Rectal smooth muscle tissue (tissue), 1 donor: ENCODE results near the gene CDCA3.
A peak's percentile ranks its signal among the peaks of the same experiment; 100 is the strongest.
"Not testable (repeated sequence)": the region's sequence is repeated elsewhere in the genome, so short reads cannot be mapped to it uniquely, and the experiment has no call there.

Experiments
- H3K27ac ChIP-seq: one replicate; pipeline ENCODE4 v1.7.0; 2013; ENCODE audit warnings: low read depth, low read length, inconsistent platforms
- H3K27me3 ChIP-seq: one replicate; pipeline ENCODE4 v1.7.0; 2013; ENCODE audit warnings: low read length; ENCODE audit not compliant: control insufficient read depth, insufficient read depth
- H3K36me3 ChIP-seq: one replicate; pipeline ENCODE4 v1.7.0; 2013; ENCODE audit warnings: low read length; ENCODE audit not compliant: control insufficient read depth, insufficient read depth
- H3K4me1 ChIP-seq: one replicate; pipeline ENCODE4 v1.7.0; 2013; ENCODE audit warnings: low read length; ENCODE audit not compliant: control insufficient read depth, insufficient read depth
- H3K4me3 ChIP-seq: one replicate; pipeline ENCODE4 v1.7.0; 2013; ENCODE audit warnings: low read length
- H3K9ac ChIP-seq: one replicate; pipeline ENCODE4 v1.7.0; 2013; ENCODE audit warnings: low read length

Gene CDCA3

GRCh38 chr12:6851153-6851920 is at the start of gene CDCA3:
CDCA3 (minus strand) TSS chr12:6851286; CDS start chr12:6850952, 334 bp downstream.
- peaks cover 9% of the 10 kb centered on the region for H3K36me3 ChIP-seq

GRCh38 chr12:6899837-6900519 is 48.9 kb upstream of the CDCA3 start:
- Histone ChIP-seq H3K27me3 (no peaks in the 10 kb centered on the region), H3K4me3 (no peak overlapping the region), H3K27ac (no peak overlapping the region), H3K36me3 (no peaks in the 10 kb centered on the region), H3K4me1 (peaks cover 4% of the 10 kb centered on the region), H3K9ac (no peak overlapping the region)

More at GRCh38 chr12:6851153-6851920, at the start of gene CDCA3:
- Histone ChIP-seq H3K9ac (peak within 1 kb of the TSS; percentile 42), H3K4me3 (peak within 1 kb of the TSS; percentile 88), H3K4me1 (no peaks in the 10 kb centered on the region), H3K27me3 (no peaks in the 10 kb centered on the region), H3K27ac (peak within 1 kb of the TSS; percentile 87)

DNA sequence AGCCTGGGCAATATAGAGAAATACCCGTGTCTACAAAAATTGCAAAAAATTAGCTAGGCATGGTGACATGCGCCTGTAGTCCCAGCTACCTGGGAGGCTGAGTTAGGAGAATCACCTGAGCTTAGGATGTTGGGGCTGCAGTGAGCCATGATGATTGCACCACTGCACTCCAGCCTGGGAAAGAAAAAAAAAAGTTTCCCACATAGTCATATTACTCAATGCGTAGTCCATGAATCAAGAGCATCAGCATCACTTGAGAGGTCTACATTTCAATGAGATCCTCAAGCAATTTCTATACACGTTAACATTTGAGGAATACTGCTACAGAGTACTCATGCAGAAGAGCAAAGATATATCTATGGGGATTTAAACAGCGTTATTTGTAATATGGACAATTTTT is 48.3 kb upstream of the CDCA3 start:
- Histone ChIP-seq H3K36me3 (no peaks in the 10 kb centered on the region), H3K9ac (no peak overlapping the region), H3K4me3 (no peak overlapping the region), H3K4me1 (peaks cover 2% of the 10 kb centered on the region), H3K27ac (no peak overlapping the region), H3K27me3 (no peaks in the 10 kb centered on the region)

DNA sequence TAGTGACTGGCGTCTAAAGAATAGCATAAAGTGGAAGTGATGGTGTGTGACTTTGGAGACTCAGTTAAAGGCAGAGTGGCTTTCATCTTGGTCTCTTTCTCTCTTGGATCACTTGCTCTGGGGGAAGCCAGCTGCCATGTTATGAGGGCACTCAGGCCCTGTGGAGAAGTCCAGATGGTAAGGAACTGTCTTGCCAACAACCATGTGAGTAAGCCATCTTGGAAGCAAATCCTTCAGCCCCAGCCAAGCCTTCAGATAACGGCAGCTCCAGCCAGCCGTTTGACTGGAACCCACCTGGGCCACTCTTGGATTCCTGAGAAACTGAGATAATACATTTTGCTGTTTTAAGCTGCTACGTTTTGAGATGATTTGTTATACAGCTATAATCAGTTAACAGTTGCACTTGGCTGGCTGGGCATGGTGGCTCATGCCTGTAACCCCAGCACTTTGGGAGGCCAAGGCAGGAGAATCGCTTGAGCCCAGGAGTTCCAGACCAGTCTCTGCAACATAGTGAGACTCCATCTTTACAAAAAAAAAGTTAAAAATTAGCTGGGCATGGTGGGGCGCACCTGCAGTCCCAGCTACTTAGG is 45.9 kb upstream of the CDCA3 start:
- Histone ChIP-seq H3K27ac (no peak overlapping the region), H3K4me1 (no peaks in the 10 kb centered on the region), H3K4me3 (no peak overlapping the region), H3K27me3 (no peaks in the 10 kb centered on the region), H3K9ac (no peak overlapping the region), H3K36me3 (no peaks in the 10 kb centered on the region)

GRCh38 chr12:6894321-6894720 is 43.2 kb upstream of the CDCA3 start:
- H3K9ac ChIP-seq, result no peak overlapping the region

DNA sequence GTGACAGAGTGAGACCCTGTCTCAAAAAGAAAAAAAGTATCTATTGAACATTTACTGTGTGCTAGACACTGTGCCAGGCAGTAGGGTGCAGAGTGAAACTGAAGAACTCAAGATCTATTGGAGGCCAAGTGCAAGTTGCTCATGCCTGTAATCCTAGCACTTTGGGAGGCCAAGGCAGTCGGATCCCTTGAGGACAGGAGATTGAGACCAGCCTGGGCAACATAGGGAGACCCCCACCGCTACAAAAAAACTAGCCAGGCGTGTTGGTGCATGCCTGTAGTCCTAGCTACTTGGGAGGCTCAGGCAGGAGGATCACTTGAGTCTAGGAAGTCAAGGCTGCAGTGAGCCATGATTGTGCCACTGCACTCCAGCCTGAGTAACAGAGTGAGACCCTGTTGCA is 41.6 kb upstream of the CDCA3 start:
- H3K27me3 ChIP-seq, H3K36me3 ChIP-seq, H3K9ac ChIP-seq, H3K27ac ChIP-seq, H3K4me1 ChIP-seq, H3K4me3 ChIP-seq: not testable (repeated sequence)

More at GRCh38 chr12:6894321-6894720, 43.2 kb upstream of the CDCA3 start:
- no peaks in the 10 kb centered on the region for H3K36me3 ChIP-seq
- H3K27me3 ChIP-seq, result no peaks in the 10 kb centered on the region
- H3K4me1 ChIP-seq, result no peaks in the 10 kb centered on the region
- H3K27ac ChIP-seq, result no peak overlapping the region
- H3K4me3 ChIP-seq, result no peak overlapping the region

GRCh38 chr12:6891646-6892001 is 40.5 kb upstream of the CDCA3 start:
- no peaks in the 10 kb centered on the region for H3K36me3 ChIP-seq
- peak overlapping the region; percentile 69 for H3K27ac ChIP-seq
- peak overlapping the region; percentile 56 for H3K4me3 ChIP-seq
- H3K9ac ChIP-seq, result peak overlapping the region; percentile 10
- no peaks in the 10 kb centered on the region for H3K4me1 ChIP-seq
- H3K27me3 ChIP-seq, result no peaks in the 10 kb centered on the region

DNA sequence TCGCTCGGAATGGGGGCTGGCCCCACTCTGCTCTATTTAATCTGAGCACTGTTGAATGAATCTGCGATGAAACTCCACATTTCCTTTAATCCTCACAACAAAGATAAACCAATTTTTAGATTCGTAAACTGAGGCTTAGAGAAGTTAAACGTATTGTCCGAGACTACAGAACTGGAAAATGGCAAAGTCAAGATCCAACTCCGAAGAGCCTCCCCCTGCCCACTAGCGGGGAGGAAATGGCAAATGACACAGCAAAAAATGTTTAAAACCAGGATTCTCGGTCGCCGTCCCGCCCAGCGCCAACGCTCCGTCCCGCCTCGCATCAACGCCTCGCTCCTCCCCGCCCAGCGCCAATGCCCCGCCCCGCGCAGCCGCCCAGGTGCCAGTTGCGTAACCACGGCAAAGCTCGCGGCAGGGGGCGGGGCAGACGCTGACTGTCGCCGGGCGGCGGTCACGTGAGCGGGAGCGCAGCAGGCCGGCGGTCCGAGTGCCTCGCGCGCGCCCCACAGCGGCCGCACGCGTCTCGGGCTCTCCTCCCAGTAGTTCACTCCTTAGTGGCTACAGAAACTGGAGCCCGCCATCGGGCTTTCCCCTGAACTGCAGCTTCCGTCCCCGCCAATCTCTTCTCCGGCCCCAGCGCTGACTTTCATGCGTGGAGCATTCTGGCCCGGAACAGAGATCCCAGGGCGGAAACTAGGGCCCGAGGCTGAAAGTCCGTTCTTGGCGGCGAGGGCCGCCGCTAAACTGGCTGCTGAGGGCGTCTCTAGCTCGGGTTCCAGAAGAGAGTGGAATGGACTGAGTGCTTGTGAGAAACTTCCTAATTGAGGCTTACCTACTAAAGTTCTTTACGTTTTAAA is 39.9 kb upstream of the CDCA3 start:
- no peaks in the 10 kb centered on the region for H3K36me3 ChIP-seq
- H3K4me3 ChIP-seq, result peak overlapping the region; percentile 72
- H3K27me3 ChIP-seq, result no peaks in the 10 kb centered on the region
- H3K4me1 ChIP-seq, result no peaks in the 10 kb centered on the region
- H3K27ac ChIP-seq, result peak overlapping the region; percentile 84
- peak overlapping the region; percentile 78 for H3K9ac ChIP-seq

- H3K36me3 ChIP-seq, H3K27me3 ChIP-seq, H3K9ac ChIP-seq, H3K4me3 ChIP-seq, H3K4me1 ChIP-seq: not testable (repeated sequence)
- peak overlapping the region; percentile 84 for H3K27ac ChIP-seq
These were observed 38.9 kb upstream of the CDCA3 start for GRCh38 chr12:6889775-6890573.

DNA sequence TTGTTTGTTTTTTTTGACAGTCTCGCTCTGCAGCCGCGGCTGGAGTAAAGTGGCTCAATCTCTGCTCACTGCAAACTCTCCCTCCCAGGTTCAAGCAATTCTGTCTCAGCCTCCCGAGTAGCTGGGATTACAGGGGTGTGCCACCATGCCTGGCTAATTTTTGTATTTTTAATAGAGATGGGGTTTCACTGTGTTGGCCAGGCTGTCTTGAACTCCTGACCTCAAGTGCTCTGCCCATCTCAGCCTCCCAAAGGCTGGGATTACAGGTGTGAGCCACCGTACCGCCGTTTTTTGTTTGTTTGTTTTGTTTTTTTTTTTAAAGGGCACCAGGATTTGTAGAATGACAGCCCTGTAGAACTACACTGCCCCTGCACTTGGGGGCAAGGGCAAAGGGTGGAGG is 37.7 kb upstream of the CDCA3 start:
- not testable (repeated sequence) for H3K27me3 ChIP-seq, H3K4me1 ChIP-seq, H3K36me3 ChIP-seq, H3K27ac ChIP-seq, H3K9ac ChIP-seq, H3K4me3 ChIP-seq

GRCh38 chr12:6888360-6888759 is 37.3 kb upstream of the CDCA3 start:
- Histone ChIP-seq H3K4me3 (no peak overlapping the region), H3K27me3 (no peaks in the 10 kb centered on the region), H3K27ac (no peak overlapping the region), H3K36me3 (peaks cover 3% of the 10 kb centered on the region), H3K9ac (no peak overlapping the region), H3K4me1 (no peaks in the 10 kb centered on the region)
